HUES64 (cell line): ENCODE data around the gene CTSD.

Source experiments
- H3K27ac ChIP-seq: 2 replicates; pipeline ENCODE4 v1.7.0; 2013; ENCODE audit warnings: low read depth, low read length, inconsistent platforms
- H3K27me3 ChIP-seq: 2 replicates; pipeline ENCODE4 v1.6.1; 2013; ENCODE audit warnings: mild to moderate bottlenecking, low read length; ENCODE audit not compliant: insufficient read depth
- H3K36me3 ChIP-seq: 2 replicates; pipeline ENCODE4 v1.6.1; 2013; ENCODE audit warnings: mild to moderate bottlenecking, low read length; ENCODE audit not compliant: insufficient read depth
- H3K4me1 ChIP-seq: 2 replicates; pipeline ENCODE4 v1.6.1; 2013; ENCODE audit warnings: mild to moderate bottlenecking, low read length, moderate library complexity; ENCODE audit not compliant: insufficient read depth
- H3K4me3 ChIP-seq: 2 replicates; pipeline ENCODE4 v1.5.1; 2013; ENCODE audit warnings: mild to moderate bottlenecking, low read length, moderate library complexity
- H3K9ac ChIP-seq: 2 replicates; pipeline ENCODE4 v1.6.1; 2013; ENCODE audit warnings: mild to moderate bottlenecking, low read depth, low read length
- H3K9me3 ChIP-seq: 2 replicates; pipeline ENCODE4 v1.6.1; 2013; ENCODE audit warnings: low read depth, low read length; ENCODE audit not compliant: insufficient read depth
- WGBS: fragments of 150-250, 120-280 bp; methylation state at CpG from one replicate; pipeline ENCODE4 v1.1.7; 2013; ENCODE audit warnings: missing lambda C conversion rate; 5-methylcytosine and 5-hydroxymethylcytosine counted together

The CTSD gene

GRCh38 chr11:1781593-1781975, 17.9 kb upstream of the CTSD start:
- Histone ChIP-seq H3K27me3 (no peaks in the 10 kb centered on the region), H3K9me3 (no peaks in the 10 kb centered on the region), H3K36me3 (no peaks in the 10 kb centered on the region), H3K9ac (no peak overlapping the region), H3K4me1 (0 out of 2 replicates have a peak, but pooled peaks cover 4% of the 10 kb centered on the region), H3K27ac (no peak overlapping the region), H3K4me3 (no peak overlapping the region)
- WGBS = 91% methylated on average over 9 of the region's 9 CpGs

- no peaks in the 10 kb centered on the region for H3K36me3 ChIP-seq
- no peaks in the 10 kb centered on the region for H3K27me3 ChIP-seq
- H3K9ac ChIP-seq = no peak overlapping the region
- no peak overlapping the region for H3K4me3 ChIP-seq
- H3K9me3 ChIP-seq = no peaks in the 10 kb centered on the region
- H3K4me1 ChIP-seq = 0 out of 2 replicates have a peak, but pooled peaks cover 4% of the 10 kb centered on the region
- H3K27ac ChIP-seq = no peak overlapping the region
- 88% methylated on average over 25 of the region's 25 CpGs for WGBS
These were observed 17.2 kb upstream of the CTSD start for GRCh38 chr11:1780700-1781592.

- Histone ChIP-seq H3K36me3 (no peaks in the 10 kb centered on the region), H3K4me3 (no peak overlapping the region), H3K27ac (no peak overlapping the region), H3K9me3 (no peaks in the 10 kb centered on the region), H3K9ac (no peak overlapping the region), H3K27me3 (no peaks in the 10 kb centered on the region), H3K4me1 (0 out of 2 replicates have a peak, but pooled peaks cover 4% of the 10 kb centered on the region)
- 92% methylated on average over 34 of the region's 34 CpGs for WGBS
These were observed 16.3 kb upstream of the CTSD start for GRCh38 chr11:1779806-1780699.

GRCh38 chr11:1779034-1779805, 15.5 kb upstream of the CTSD start:
- no peak overlapping the region for H3K27ac ChIP-seq
- H3K4me1 ChIP-seq = 0 out of 2 replicates have a peak, but pooled peaks cover 4% of the 10 kb centered on the region
- no peaks in the 10 kb centered on the region for H3K9me3 ChIP-seq
- 89% methylated on average over 17 of the region's 17 CpGs for WGBS
- H3K4me3 ChIP-seq = no peak overlapping the region
- H3K27me3 ChIP-seq = no peaks in the 10 kb centered on the region
- H3K36me3 ChIP-seq = no peaks in the 10 kb centered on the region
- H3K9ac ChIP-seq = no peak overlapping the region

GRCh38 chr11:1778141-1778911, 14.6 kb upstream of the CTSD start:
- Histone ChIP-seq H3K36me3 (no peaks in the 10 kb centered on the region), H3K4me1 (peaks cover 6% of the 10 kb centered on the region; the same call in 1 of the 2 replicates), H3K9me3 (no peaks in the 10 kb centered on the region), H3K9ac (no peak overlapping the region), H3K27ac (no peak overlapping the region), H3K4me3 (no peak overlapping the region), H3K27me3 (no peaks in the 10 kb centered on the region)
- 87% methylated on average over 14 of the region's 14 CpGs for whole genome bisulfite sequencing

DNA sequence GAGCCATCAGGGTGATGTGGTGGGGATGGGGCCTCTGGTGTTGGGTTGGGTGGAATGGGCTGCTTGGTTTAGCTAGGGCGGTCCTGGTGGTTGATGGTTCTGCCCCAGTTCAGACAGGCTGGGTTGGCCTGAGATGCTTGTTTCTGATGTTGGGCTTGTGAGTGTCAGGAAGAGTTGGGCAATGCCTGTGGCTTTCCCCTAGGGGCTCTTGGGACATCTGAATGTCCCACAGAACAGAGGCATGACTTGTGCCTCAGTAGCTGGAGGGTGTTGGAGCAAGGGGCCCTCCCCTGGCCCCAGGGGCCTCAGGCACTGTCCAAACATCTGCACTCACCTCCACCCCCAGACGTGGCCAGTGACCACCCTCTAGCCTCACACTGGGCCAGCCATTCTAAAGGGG, 14.0 kb upstream of the CTSD start:
- no peaks in the 10 kb centered on the region for H3K36me3 ChIP-seq
- no peak overlapping the region for H3K9ac ChIP-seq
- H3K4me3 ChIP-seq = no peak overlapping the region
- H3K27ac ChIP-seq = no peak overlapping the region
- H3K4me1 ChIP-seq = peaks cover 6% of the 10 kb centered on the region; the same call in 1 of the 2 replicates
- WGBS = 92% methylated on average over 2 of the region's 2 CpGs
- H3K9me3 ChIP-seq = no peaks in the 10 kb centered on the region
- H3K27me3 ChIP-seq = no peaks in the 10 kb centered on the region

GRCh38 chr11:1776944-1777715, 13.4 kb upstream of the CTSD start:
- H3K36me3 ChIP-seq = no peaks in the 10 kb centered on the region
- no peaks in the 10 kb centered on the region for H3K27me3 ChIP-seq
- no peak overlapping the region for H3K27ac ChIP-seq
- 92% methylated on average over 5 of the region's 5 CpGs for WGBS
- H3K4me3 ChIP-seq = no peak overlapping the region
- H3K9me3 ChIP-seq = no peaks in the 10 kb centered on the region
- H3K9ac ChIP-seq = no peak overlapping the region
- peaks cover 12% of the 10 kb centered on the region for H3K4me1 ChIP-seq

- Histone ChIP-seq H3K27ac (no peak overlapping the region), H3K4me3 (no peak overlapping the region), H3K9ac (no peak overlapping the region), H3K4me1 (peaks cover 15% of the 10 kb centered on the region), H3K36me3 (no peaks in the 10 kb centered on the region), H3K27me3 (no peaks in the 10 kb centered on the region), H3K9me3 (no peaks in the 10 kb centered on the region)
- 91% methylated on average over 11 of the region's 11 CpGs for WGBS
These were observed 12.7 kb upstream of the CTSD start for GRCh38 chr11:1776331-1776851.

DNA sequence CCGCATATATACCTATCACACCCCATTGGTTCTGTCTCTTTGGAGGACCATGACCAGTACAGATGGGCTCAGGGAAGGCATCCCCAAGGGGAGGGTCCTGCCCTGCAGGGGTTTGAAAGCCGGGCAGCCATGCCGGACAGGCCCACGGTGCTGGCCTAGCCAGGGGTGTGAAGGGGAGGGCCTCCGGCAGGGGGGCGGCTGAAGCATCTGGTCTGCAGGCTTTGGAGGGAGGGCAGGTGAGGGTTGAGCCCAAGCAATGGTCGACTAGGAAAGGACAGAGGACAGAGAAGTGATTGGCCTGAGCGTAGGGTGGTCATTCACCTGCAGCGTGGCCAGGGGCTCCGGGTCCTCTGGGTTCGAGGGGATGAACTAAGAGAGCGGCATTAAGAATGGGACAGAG, 11.2 kb upstream of the CTSD start:
- Histone ChIP-seq H3K9ac (no peak overlapping the region), H3K4me3 (no peak overlapping the region), H3K9me3 (no peaks in the 10 kb centered on the region), H3K4me1 (peaks cover 15% of the 10 kb centered on the region), H3K36me3 (no peaks in the 10 kb centered on the region), H3K27ac (no peak overlapping the region), H3K27me3 (no peaks in the 10 kb centered on the region)
- WGBS = 75% methylated on average over 12 of the region's 12 CpGs
